HG03135 (cell line): Measurements from ENCODE around the gene GLS.
"Not testable (repeated sequence)": the region's sequence is repeated elsewhere in the genome, so short reads cannot be mapped to it uniquely, and the experiment has no call there.

Experiments
- ATAC-seq: cut with Tn5 transposase; IDR thresholded peaks from one replicate; pipeline ENCODE4 v1.9.1; 2021; ENCODE audit warnings: mild to moderate bottlenecking, moderate library complexity; ENCODE audit not compliant: unreplicated experiment

GLS gene

DNA sequence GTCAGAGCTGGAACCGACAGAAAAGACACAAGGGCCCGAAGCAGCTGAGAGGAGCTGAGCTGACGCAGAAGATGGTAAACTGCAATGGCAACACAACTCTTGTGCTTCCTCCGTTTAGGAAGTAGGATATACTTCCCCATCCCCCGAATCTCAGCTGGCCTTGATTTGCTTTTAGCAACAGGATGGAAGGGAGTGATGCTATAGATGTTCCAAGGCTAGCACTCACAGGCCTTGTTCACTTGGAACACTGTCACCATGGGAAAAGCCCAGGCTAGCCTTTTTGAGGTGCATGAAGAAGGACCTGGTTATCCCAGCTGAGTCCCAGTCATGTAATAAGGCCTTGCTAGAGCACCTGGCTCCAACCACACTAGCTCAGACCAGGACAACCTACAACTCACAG lies 107.3 kb downstream of the GLS start:
- ATAC-seq: no peak

GRCh38 chr2:190988910-190989309 lies 108.3 kb downstream of the GLS start:
- no peak for ATAC-seq

GRCh38 chr2:190990132-190990531 lies 109.5 kb downstream of the GLS start:
- ATAC-seq: no peak

DNA sequence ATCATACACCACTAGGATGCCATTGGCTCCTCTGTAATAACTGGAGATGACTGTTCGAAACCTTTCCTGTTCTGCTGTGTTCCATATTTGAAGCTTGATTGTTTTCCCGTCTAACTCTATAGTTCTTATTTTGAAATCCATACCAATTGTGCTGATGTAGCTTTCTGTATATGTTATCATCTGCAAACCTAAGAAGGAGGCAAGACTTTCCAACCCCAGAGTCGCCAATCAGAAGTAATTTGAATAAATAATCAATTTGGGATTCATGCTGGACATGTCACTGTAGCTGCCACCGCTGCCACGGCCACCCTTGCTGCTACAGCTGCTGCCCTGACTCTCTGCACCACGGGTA lies 112.6 kb downstream of the GLS start:
- ATAC-seq: no peak

DNA sequence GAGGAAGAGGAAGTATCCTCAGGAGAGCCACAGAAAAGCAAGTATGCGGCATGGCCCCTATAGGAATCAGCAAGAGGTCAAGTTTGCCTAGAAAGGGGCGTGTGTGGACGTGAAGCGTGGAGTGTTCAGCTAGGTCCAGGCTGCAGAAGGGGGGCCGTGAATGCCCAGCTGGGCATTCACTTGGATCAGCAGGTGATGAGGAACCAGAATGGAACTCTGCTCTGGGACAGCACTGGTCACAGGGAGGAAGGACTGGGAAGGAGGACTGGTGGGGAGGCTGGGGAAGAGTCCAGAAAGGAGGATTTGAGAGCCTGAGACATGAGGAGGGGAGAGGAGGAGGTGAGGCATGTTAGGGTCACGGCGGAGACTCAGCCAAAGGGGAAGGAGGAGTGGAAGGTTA lies 113.5 kb downstream of the GLS start:
- ATAC-seq: no peak

GRCh38 chr2:190995315-190995714 lies 114.7 kb downstream of the GLS start:
- not testable (repeated sequence) for ATAC-seq

GRCh38 chr2:190996338-190996946 lies 115.8 kb downstream of the GLS start:
- ATAC-seq: peak; percentile 45

DNA sequence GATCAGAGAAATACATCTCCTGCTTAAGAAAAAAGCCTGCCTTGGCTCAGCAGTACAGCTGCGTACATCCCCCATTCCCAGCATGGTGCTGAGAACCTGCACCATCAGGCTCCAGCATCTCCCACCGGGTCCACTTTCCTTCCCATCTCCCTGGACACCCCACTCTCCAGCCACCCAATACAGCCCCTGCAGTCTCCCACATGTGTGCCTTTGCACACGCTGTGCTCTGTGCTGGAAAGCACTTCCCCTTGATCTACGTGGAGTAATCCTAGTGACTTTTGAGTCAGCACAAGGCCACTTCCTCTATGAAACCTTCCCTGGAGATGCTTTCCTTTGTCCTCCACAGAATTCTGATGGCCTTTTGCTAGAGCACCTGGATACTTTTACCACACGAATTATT lies 116.3 kb downstream of the GLS start:
- ATAC-seq: no peak

DNA sequence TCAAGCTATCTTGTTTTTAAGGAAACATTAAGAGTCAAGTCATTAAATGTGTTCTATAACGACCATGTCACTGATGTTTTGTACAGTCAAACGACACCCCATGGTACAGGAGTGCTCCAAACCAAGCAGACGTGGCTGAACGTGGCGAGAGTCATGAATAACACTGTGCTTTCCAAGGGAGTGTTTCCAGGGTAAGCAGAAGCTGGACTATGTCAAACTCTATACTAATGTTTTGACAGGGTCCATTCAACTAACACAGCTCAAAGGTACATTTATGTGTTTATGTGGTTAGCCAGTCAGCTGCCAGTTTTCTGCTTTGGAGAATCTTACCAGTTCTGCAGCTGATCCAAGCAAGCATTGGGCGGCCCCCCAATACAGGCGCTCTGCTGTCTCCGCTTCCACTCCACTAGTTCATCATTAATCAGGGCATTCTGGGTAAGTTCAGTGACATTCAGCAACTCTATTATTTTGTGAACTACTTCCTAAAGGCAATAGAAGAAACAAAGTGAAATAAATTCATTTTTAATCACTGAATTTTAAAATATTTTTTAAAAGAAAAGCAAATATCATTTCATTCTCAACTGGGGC lies 117.0 kb downstream of the GLS start:
- ATAC-seq: no peak

DNA sequence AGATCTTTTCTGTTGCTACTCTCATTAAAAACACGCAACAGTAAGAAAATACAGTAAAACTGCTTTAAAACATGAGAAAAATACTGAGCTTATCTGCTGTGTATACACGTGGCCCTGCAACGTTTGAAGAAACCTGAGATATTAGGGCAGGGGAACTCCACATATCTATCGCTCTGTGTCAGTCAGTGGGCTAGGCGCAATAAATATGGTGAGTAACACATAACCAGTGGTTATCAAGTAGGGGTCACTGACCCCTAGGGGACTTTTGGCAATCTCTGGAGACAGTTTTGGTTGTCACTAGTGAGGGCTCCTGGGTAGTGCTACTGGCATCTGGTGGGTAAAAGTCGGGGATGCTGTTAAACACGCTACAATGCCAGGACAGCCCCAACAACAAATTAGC lies 118.4 kb downstream of the GLS start:
- no peak for ATAC-seq

DNA sequence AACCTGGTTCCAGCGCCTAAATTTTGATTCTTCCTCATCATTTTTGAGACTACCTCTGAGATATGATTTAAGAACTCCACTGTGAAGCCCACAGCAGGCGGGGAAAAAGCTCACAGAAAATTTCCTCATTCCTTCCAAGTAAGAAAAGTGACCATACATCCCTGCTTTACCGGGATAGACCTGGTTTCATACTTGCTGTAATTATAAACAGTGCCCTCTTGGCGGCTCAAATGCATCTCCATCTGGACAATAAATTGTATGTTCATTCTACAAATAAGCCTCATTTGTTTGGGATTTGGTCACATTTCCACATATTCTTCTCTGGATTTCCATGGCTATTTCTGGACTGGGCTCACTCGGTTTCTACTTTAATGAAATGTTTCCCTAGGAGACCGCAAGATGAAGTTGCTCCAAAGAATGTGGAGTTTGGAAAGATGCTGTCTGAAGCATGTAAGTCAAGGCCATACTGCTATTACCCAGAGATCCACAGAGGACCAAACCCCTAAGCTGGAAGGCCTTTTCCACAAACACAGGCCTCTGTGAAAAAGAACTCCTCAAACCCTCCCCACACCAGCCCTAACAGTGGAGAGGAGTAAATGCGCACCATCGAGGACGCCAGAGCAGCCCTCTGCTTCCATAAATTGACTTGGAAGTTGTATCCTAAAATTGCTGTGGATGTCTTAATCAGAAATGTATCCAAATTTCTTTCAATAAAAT lies 119.5 kb downstream of the GLS start:
- no peak for ATAC-seq

DNA sequence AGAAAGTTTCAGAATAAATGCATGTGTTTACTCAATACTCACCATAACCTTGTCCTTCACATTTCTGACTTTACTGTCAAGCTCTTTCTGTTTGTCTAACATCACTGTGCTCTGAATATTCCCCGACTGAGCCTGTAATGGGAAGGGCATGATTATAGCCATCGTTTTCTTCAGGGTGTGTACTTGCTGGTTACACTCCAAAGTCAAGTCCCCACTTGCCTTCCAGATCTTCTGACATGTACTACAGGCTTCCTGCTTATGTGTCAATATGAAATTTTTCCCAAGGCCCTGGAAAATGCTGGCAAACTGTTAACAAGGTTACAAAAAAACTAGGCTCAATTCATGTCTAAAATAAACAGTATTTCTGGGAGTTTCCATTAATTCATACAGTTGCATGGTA lies 120.4 kb downstream of the GLS start:
- no peak for ATAC-seq

- no peak for ATAC-seq
Observed at GRCh38 chr2:191001624-191002023, 121.0 kb downstream of the GLS start.

DNA sequence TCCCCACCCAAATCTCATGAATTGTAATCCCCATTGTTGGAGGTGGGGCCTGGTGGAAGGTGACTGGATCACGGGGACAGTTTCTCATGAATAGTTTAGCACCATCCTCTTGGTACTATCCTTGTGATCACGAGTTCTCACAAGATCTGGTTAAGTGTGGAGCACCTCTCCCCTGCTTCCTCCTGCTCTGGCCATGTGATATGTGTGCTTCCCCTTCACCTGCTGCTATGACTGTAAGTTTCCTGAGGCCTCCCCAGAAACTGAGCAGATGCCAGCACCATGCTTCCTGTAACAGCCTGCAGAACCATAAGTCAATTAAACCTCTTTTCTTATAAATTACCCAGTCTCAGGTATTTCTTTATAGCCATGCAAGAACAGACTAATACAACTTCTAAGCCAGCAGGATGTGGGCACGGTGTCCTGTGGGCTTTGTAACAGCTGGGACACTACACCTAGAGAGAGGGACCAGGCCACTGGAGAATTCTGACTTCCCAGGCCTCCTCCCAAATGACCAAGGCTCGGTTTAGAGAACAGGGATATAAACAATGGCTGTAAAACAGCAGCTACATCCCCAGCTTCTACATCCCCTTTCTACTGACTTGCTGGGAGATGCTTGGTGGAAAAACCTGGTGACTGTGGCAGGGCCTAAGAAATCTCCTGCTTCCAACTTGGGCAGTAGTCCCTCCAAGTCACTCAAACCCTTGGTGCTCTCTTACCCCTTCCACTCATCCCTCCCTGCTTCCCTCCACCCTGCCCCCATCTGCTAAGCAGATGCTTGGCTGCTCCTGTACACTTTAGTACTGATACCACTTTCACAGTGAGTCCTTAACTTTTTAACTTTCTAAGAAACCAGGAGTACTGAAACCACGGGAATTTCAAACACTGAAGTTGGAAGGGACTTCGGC lies 123.0 kb downstream of the GLS start:
- ATAC-seq: no peak

DNA sequence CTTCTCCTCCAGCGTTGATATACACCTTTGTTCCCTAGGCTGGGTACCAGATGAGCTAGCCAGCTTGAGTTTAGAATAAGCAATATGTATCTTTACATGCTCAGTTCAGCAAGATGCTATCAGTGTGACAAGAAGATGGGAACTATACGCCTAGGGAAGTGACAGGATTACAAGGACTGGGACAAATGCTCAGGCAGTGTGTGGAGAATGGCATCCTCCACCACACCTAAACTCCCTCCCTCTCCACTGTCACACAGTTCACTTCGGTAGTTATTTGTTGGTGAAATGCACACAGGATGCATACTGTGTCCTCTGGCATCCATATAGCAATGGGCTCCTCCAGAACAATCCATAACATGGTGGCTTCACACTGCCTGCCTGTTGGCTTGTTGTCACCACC lies 125.7 kb downstream of the GLS start:
- no peak for ATAC-seq

DNA sequence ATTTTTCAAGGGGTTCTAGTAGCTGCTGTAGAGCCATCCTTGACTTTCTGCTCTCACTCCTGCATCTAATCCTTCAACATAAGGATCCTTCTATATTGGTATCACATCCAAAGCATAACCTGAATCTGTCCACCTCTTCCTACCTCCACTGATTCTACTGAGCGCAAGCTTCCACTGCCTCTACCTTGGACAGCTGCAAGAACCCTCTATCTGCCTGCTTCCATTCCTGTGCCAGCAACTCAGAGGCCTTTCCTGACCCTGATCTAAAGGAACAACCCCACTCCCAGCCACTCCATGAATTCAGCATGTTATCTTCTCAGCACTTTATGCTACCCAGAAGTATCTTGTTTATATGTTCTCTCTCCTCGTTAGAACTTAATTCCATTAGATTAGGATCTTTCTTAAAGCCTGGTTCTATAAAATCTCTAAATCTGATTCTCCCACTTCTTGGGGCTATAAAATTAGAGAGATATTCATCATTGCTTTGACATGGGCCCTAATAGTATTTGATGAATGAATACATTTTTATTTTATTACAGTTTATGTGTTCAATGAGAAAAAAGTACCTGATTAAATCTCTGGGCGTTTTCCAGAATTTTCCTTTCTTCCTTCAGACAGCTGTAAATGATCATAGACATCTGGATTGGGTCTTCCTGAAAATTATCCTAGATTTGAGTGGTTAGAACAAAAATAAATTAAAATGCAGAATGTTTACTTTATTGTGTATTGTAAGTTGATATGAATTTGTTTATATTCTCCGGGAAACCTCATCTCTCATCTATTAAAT lies 126.6 kb downstream of the GLS start:
- ATAC-seq: no peak

GRCh38 chr2:191008286-191008685 lies 127.7 kb downstream of the GLS start:
- no peak for ATAC-seq

DNA sequence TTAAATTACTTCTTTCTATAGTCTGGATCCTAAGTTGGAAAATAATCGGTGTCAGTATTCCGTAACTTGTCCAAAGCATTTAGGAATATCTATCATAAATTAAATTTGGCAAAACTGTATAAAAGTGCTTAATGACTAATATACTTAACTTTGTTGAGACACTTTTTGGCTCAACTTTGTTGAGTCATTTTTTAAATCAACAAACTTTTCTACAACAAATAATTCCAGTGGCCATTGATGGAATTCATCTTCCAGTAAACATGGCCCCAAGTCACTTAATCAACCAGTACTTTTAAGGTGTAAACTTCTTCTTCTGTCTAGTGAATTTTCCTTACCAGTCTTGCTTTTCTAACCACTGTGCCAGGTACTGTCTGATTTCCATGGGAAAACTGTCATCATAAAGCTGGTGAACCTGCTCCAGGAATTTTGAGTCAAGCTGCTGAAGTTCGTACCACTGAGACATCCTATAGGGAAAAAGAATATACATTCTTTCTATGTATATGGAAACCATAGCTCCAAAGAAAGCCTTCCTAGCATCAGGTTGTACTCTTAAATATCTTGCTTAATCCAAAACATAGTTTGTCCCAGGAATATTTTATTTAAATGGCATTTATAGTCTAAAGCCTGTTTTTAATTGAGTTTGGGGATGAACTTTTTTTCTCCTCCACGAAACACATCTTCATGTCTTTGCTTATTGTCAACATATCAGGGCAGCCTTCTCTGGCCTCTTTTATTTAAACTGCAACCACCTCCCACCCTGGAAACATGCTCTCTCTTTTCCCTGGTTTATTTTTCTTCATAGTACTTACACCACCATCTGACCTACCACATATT lies 129.1 kb downstream of the GLS start:
- no peak for ATAC-seq

GRCh38 chr2:191010887-191011885 lies 130.6 kb downstream of the GLS start:
- ATAC-seq: no peak
